ENCODE data around the gene SDC1.
"Not testable (repeated sequence)": the region's sequence is repeated elsewhere in the genome, so short reads cannot be mapped to it uniquely, and the experiment has no call there.

The SDC1 gene

GRCh38 chr2:20196657-20197161 lies 28.2 kb downstream of the SDC1 start:
- no peak for DNase-seq (ENCODE audit: low spot score)

GRCh38 chr2:20196053-20196656 lies 28.8 kb downstream of the SDC1 start:
- DNase-seq (ENCODE audit: low spot score), result no peak

- no peak for DNase-seq (ENCODE audit: low spot score)
These were observed 29.4 kb downstream of the SDC1 start for GRCh38 chr2:20195431-20196033.

GRCh38 chr2:20195016-20195411 lies 29.9 kb downstream of the SDC1 start:
- not testable (repeated sequence) for DNase-seq (ENCODE audit: low spot score)

- no peak for DNase-seq (ENCODE audit: low spot score)
These were observed 30.6 kb downstream of the SDC1 start for GRCh38 chr2:20194097-20195015.

GRCh38 chr2:20193185-20193584 lies 31.7 kb downstream of the SDC1 start:
- no peak for DNase-seq (ENCODE audit: low spot score)

GRCh38 chr2:20192781-20193180 lies 32.1 kb downstream of the SDC1 start:
- DNase-seq (ENCODE audit: low spot score), result no peak

- DNase-seq (ENCODE audit: low spot score), result no peak
These were observed 33.0 kb downstream of the SDC1 start for GRCh38 chr2:20191714-20192569.

GRCh38 chr2:20190876-20191713 lies 33.8 kb downstream of the SDC1 start:
- no peak for DNase-seq (ENCODE audit: low spot score)

- no peak for DNase-seq (ENCODE audit: low spot score)
These were observed 34.8 kb downstream of the SDC1 start for GRCh38 chr2:20190170-20190569.

GRCh38 chr2:20189299-20189931 lies 35.5 kb downstream of the SDC1 start:
- no peak for DNase-seq (ENCODE audit: low spot score)

- no peak for DNase-seq (ENCODE audit: low spot score)
These were observed 36.1 kb downstream of the SDC1 start for GRCh38 chr2:20188851-20189250.

GRCh38 chr2:20188201-20188600 lies 36.7 kb downstream of the SDC1 start:
- no peak for DNase-seq (ENCODE audit: low spot score)

- no peak for DNase-seq (ENCODE audit: low spot score)
These were observed 37.6 kb downstream of the SDC1 start for GRCh38 chr2:20187331-20187730.

- no peak for DNase-seq (ENCODE audit: low spot score)
These were observed 38.1 kb downstream of the SDC1 start for GRCh38 chr2:20186855-20187187.

- peak; percentile 54 for DNase-seq (ENCODE audit: low spot score)
These were observed 38.7 kb downstream of the SDC1 start for GRCh38 chr2:20186078-20186854.

- no peak for DNase-seq (ENCODE audit: low spot score)
These were observed 39.5 kb downstream of the SDC1 start for GRCh38 chr2:20185176-20186022.

- no peak for DNase-seq (ENCODE audit: low spot score)
These were observed 40.6 kb downstream of the SDC1 start for GRCh38 chr2:20184067-20184938.

Data from globus pallidus (tissue), 1 donor.